Measurements from ENCODE around the gene TERF2IP. TPM values are rescaled to one million over a fixed set of nuclear protein-coding genes. Genes with fewer than 3 reads are reported as not detected.

Gene TERF2IP
- polyA plus RNA-seq, 1 donor (not counting 4 experiments of a cell fraction or from before 2014, with no cell fraction given) = 24.4 TPM

- Histone ChIP-seq H3K4me2 (ENCODE audit: control insufficient read depth, extremely low read depth, insufficient read depth, low read depth, low read length) (no peak overlapping the region), H3K4me3 (ENCODE audit: control insufficient read depth in 2 of 3, extremely low read depth in 1 of 3, insufficient read depth in 2 of 3, low read depth in 1 of 3, low read length in 3 of 3) (no peak overlapping the region), H3K27ac (ENCODE audit: control insufficient read depth, insufficient read depth, low read length) (no peak overlapping the region), H3K27me3 (ENCODE audit: control insufficient read depth, extremely low read depth, insufficient read depth, low read length) (no peaks in the 10 kb centered on the region), H3K9me3 (ENCODE audit: control insufficient read depth, low read depth, low read length) (peaks cover 1% of the 10 kb centered on the region), H3K36me3 (ENCODE audit: control insufficient read depth in 2 of 2, extremely low read depth in 1 of 2, insufficient read depth in 2 of 2, low read length in 2 of 2) (no peaks in the 10 kb centered on the region), H2AFZ (ENCODE audit: control insufficient read depth, low read length) (no peak overlapping the region), H3K9ac (ENCODE audit: control insufficient read depth, extremely low read depth, insufficient read depth, low read length) (no peak overlapping the region), H3K79me2 (ENCODE audit: control insufficient read depth, insufficient read depth, low read length) (no peaks in the 10 kb centered on the region), H3K9me1 (ENCODE audit: control insufficient read depth, extremely low read depth, insufficient read depth, low read length) (no peaks in the 10 kb centered on the region), H3K4me1 (ENCODE audit: control insufficient read depth, extremely low read depth, insufficient read depth, low read length) (no peaks in the 10 kb centered on the region), H4K20me1 (ENCODE audit: control insufficient read depth, extremely low read depth, insufficient read depth, low read length) (no peaks in the 10 kb centered on the region)
- DNase-seq (ENCODE audit: low read depth, low spot score) = no peak
- no peak for FAIRE-seq
- dilution Hi-C loops (cut with MboI; ENCODE audit: extremely low pct_ligation_motif_present, low sequenced_read_pairs) = no loop called here
- TF ChIP-seq, protein P1, sequence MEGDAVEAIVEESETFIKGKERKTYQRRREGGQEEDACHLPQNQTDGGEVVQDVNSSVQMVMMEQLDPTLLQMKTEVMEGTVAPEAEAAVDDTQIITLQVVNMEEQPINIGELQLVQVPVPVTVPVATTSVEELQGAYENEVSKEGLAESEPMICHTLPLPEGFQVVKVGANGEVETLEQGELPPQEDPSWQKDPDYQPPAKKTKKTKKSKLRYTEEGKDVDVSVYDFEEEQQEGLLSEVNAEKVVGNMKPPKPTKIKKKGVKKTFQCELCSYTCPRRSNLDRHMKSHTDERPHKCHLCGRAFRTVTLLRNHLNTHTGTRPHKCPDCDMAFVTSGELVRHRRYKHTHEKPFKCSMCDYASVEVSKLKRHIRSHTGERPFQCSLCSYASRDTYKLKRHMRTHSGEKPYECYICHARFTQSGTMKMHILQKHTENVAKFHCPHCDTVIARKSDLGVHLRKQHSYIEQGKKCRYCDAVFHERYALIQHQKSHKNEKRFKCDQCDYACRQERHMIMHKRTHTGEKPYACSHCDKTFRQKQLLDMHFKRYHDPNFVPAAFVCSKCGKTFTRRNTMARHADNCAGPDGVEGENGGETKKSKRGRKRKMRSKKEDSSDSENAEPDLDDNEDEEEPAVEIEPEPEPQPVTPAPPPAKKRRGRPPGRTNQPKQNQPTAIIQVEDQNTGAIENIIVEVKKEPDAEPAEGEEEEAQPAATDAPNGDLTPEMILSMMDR (optimal IDR thresholded peaks at IDR 0.05 in 1 of 3, IDR thresholded peaks at IDR 0.05 in 1 of 3, conservative IDR thresholded peaks at IDR 0.05 in 1 of 3; ENCODE audit: extremely low read depth in 1 of 3, insufficient read depth in 2 of 3, low read length in 3 of 3) = no peak
- TF ChIP-seq EZH2 (IDR thresholded peaks at IDR 0.05; ENCODE audit: low read length) = no peak
These were observed 31.8 kb downstream of the TERF2IP start for GRCh38 chr16:75679366-75679765.

DNA sequence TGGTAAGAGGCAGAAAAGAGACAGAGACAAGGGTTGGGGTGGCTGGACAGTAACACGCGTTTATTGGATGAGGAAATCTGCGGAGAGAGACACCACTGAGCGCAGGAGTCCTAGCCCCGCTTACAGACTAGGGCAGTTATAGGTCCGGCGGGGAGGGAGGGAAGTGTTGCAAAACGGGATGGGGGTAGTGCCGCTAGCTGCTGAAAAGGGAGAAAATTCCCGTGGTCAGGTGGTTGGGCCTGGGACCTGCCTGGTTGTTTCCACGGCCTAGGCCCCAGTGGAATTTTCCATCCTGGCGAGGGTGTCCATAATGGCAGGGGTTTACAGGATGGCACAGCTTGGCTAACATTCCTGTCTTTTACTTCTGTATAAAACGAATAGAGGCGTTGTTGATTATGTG is 34.7 kb downstream of the TERF2IP start:
- Histone ChIP-seq H3K36me3 (ENCODE audit: control insufficient read depth in 2 of 2, extremely low read depth in 1 of 2, insufficient read depth in 2 of 2, low read length in 2 of 2) (no peaks in the 10 kb centered on the region), H3K4me3 (ENCODE audit: control insufficient read depth in 2 of 3, extremely low read depth in 1 of 3, insufficient read depth in 2 of 3, low read depth in 1 of 3, low read length in 3 of 3) (no peak overlapping the region), H3K9me1 (ENCODE audit: control insufficient read depth, extremely low read depth, insufficient read depth, low read length) (no peaks in the 10 kb centered on the region), H2AFZ (ENCODE audit: control insufficient read depth, low read length) (no peak overlapping the region), H3K9ac (ENCODE audit: control insufficient read depth, extremely low read depth, insufficient read depth, low read length) (no peak overlapping the region), H3K27ac (ENCODE audit: control insufficient read depth, insufficient read depth, low read length) (no peak overlapping the region), H3K4me2 (ENCODE audit: control insufficient read depth, extremely low read depth, insufficient read depth, low read depth, low read length) (no peak overlapping the region), H3K9me3 (ENCODE audit: control insufficient read depth, low read depth, low read length) (peaks cover 2% of the 10 kb centered on the region), H3K79me2 (ENCODE audit: control insufficient read depth, insufficient read depth, low read length) (no peaks in the 10 kb centered on the region), H3K27me3 (ENCODE audit: control insufficient read depth, extremely low read depth, insufficient read depth, low read length) (no peaks in the 10 kb centered on the region), H3K4me1 (ENCODE audit: control insufficient read depth, extremely low read depth, insufficient read depth, low read length) (no peaks in the 10 kb centered on the region), H4K20me1 (ENCODE audit: control insufficient read depth, extremely low read depth, insufficient read depth, low read length) (no peaks in the 10 kb centered on the region)
- TF ChIP-seq, protein P1 (optimal IDR thresholded peaks at IDR 0.05 in 1 of 3, IDR thresholded peaks at IDR 0.05 in 1 of 3, conservative IDR thresholded peaks at IDR 0.05 in 1 of 3; ENCODE audit: extremely low read depth in 1 of 3, insufficient read depth in 2 of 3, low read length in 3 of 3) = no peak
- no peak for TF ChIP-seq EZH2 (IDR thresholded peaks at IDR 0.05; ENCODE audit: low read length)
- dilution Hi-C loops (cut with MboI; ENCODE audit: extremely low pct_ligation_motif_present, low sequenced_read_pairs) = no loop called here
- no peak for FAIRE-seq
- DNase-seq (ENCODE audit: low read depth, low spot score) = no peak
